ENCODE results near the gene GGTA1.

DNA sequence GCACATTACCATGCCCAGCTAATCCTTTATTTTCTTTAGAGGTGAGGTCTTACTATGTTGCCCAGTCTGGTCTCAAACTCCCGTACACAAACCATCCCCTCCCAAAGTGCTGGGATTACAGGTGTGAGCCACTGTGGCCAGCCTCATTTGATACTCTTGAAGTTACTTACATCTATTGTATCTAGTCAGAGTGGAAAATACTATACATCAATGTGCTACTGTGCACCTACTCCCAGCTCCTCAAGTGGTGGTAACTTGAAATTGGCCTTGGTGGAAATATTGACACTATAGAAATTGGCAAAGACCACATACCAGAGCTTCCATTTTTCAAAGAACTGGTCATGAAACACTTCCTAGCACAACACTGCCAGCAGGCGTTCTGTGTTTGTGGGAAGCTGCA lies 10.3 kb downstream of the GGTA1 start:
- no peak for TF ChIP-seq POLR2AphosphoS5 (IDR thresholded peaks at IDR 0.05)
- TF ChIP-seq EP300 (IDR thresholded peaks at IDR 0.05), result no peak
- TF ChIP-seq, protein P1, sequence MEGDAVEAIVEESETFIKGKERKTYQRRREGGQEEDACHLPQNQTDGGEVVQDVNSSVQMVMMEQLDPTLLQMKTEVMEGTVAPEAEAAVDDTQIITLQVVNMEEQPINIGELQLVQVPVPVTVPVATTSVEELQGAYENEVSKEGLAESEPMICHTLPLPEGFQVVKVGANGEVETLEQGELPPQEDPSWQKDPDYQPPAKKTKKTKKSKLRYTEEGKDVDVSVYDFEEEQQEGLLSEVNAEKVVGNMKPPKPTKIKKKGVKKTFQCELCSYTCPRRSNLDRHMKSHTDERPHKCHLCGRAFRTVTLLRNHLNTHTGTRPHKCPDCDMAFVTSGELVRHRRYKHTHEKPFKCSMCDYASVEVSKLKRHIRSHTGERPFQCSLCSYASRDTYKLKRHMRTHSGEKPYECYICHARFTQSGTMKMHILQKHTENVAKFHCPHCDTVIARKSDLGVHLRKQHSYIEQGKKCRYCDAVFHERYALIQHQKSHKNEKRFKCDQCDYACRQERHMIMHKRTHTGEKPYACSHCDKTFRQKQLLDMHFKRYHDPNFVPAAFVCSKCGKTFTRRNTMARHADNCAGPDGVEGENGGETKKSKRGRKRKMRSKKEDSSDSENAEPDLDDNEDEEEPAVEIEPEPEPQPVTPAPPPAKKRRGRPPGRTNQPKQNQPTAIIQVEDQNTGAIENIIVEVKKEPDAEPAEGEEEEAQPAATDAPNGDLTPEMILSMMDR (IDR thresholded peaks at IDR 0.05), result no peak
- TF ChIP-seq POLR2A (IDR thresholded peaks at IDR 0.05), result no peak
